Endothelial cell of umbilical vein (primary cell): ENCODE data around the gene SORCS3.

ENCODE experiments used
- CTCF ChIP-seq, 2 donors: IDR thresholded peaks; 1 replicate in 1 of 2; 2 replicates in 1 of 2; pipeline ENCODE4 v1.5.1; 2011; ENCODE audit warnings: low read length in 2 of 2, mild to moderate bottlenecking in 2 of 2, moderate library complexity in 2 of 2, control low read depth in 1 of 2, inconsistent platforms in 1 of 2, low read depth in 1 of 2; ENCODE audit not compliant: insufficient read depth in 1 of 2; ENCODE audit errors: extremely low read depth in 1 of 2
- EZH2 ChIP-seq: IDR thresholded peaks from 2 replicates; pipeline ENCODE4 v1.6.1; 2012; ENCODE audit warnings: borderline replicate concordance, low read depth, mild to moderate bottlenecking, moderate library complexity, low read length, inconsistent platforms; ENCODE audit not compliant: severe bottlenecking
- POLR2A ChIP-seq: IDR thresholded peaks from 2 replicates; pipeline ENCODE4 v1.6.1; 2012; ENCODE audit warnings: low read depth, mild to moderate bottlenecking, control low read depth, low read length

GRCh38 chr10:104641937-104642657 lies 1.0 kb downstream of the SORCS3 start:
- TF ChIP-seq CTCF (IDR thresholded peaks at IDR 0.05; ENCODE audit: extremely low read depth in 1 of 2, insufficient read depth in 1 of 2, low read depth in 1 of 2, low read length in 2 of 2): no peak
- no peak for TF ChIP-seq POLR2A
- no peak for TF ChIP-seq EZH2
